ENCODE measurements around the gene TXNDC11.
"Not testable (repeated sequence)": the region's sequence is repeated elsewhere in the genome, so short reads cannot be mapped to it uniquely, and the experiment has no call there.

Gene TXNDC11

GRCh38 chr16:11742536-11743307 lies at the start of gene TXNDC11:
Gene TXNDC11, minus strand, starts transcription at chr16:11742857. Its CDS starts 127 bp downstream, at chr16:11742730.
- H3K9ac ChIP-seq (ENCODE audit: insufficient read length, low read depth) = peak within 1 kb of the TSS; percentile 96
- peak; percentile 97 for DNase-seq (ENCODE audit: low read depth, low spot score)
- H3K9me3 ChIP-seq (ENCODE audit: insufficient read depth, low read length) = no peaks in the 10 kb centered on the region
- no peaks in the 10 kb centered on the region for H3K27me3 ChIP-seq (ENCODE audit: insufficient read depth, insufficient read length)
- TF ChIP-seq YY1 (IDR thresholded peaks at IDR 0.05; ENCODE audit: insufficient read depth, insufficient read length) = no peak
- TF ChIP-seq ZNF274 (IDR thresholded peaks at IDR 0.05; ENCODE audit: low read depth, low read length) = no peak
- TF ChIP-seq SUZ12 (IDR thresholded peaks at IDR 0.05; ENCODE audit: extremely low read depth, insufficient read depth, insufficient read length) = no peak
- H3K4me1 ChIP-seq (ENCODE audit: insufficient read depth, insufficient read length) = peaks cover 7% of the 10 kb centered on the region
- peaks cover 4% of the 10 kb centered on the region for H3K36me3 ChIP-seq (ENCODE audit: insufficient read depth, insufficient read length, low read length)
- H3K4me3 ChIP-seq (ENCODE audit: insufficient read length, low read depth) = peak within 1 kb of the TSS; percentile 93

- Histone ChIP-seq H3K36me3 (ENCODE audit: insufficient read depth, insufficient read length, low read length) (peaks cover 47% of the 10 kb centered on the region), H3K4me1 (ENCODE audit: insufficient read depth, insufficient read length) (peaks cover 5% of the 10 kb centered on the region), H3K9ac (ENCODE audit: insufficient read length, low read depth) (no peak overlapping the region), H3K4me3 (ENCODE audit: insufficient read length, low read depth) (no peak overlapping the region), H3K27me3 (ENCODE audit: insufficient read depth, insufficient read length) (no peaks in the 10 kb centered on the region), H3K9me3 (ENCODE audit: insufficient read depth, low read length) (no peaks in the 10 kb centered on the region)
- TF ChIP-seq SUZ12 (IDR thresholded peaks at IDR 0.05; ENCODE audit: extremely low read depth, insufficient read depth, insufficient read length) (no peak), YY1 (IDR thresholded peaks at IDR 0.05; ENCODE audit: insufficient read depth, insufficient read length) (no peak), ZNF274 (IDR thresholded peaks at IDR 0.05; ENCODE audit: low read depth, low read length) (no peak)
- no peak for DNase-seq (ENCODE audit: low read depth, low spot score)
Observed at GRCh38 chr16:11791144-11791828, 48.6 kb upstream of the TXNDC11 start.

GRCh38 chr16:11788914-11789313 lies 46.3 kb upstream of the TXNDC11 start:
- peaks cover 28% of the 10 kb centered on the region for H3K36me3 ChIP-seq (ENCODE audit: insufficient read depth, insufficient read length, low read length)
- DNase-seq (ENCODE audit: low read depth, low spot score) = no peak
- H3K27me3 ChIP-seq (ENCODE audit: insufficient read depth, insufficient read length) = no peaks in the 10 kb centered on the region
- H3K9ac ChIP-seq (ENCODE audit: insufficient read length, low read depth) = no peak overlapping the region
- TF ChIP-seq ZNF274 (IDR thresholded peaks at IDR 0.05; ENCODE audit: low read depth, low read length) (no peak), SUZ12 (IDR thresholded peaks at IDR 0.05; ENCODE audit: extremely low read depth, insufficient read depth, insufficient read length) (no peak), YY1 (IDR thresholded peaks at IDR 0.05; ENCODE audit: insufficient read depth, insufficient read length) (no peak)
- no peak overlapping the region for H3K4me3 ChIP-seq (ENCODE audit: insufficient read length, low read depth)
- H3K4me1 ChIP-seq (ENCODE audit: insufficient read depth, insufficient read length) = peaks cover 5% of the 10 kb centered on the region
- H3K9me3 ChIP-seq (ENCODE audit: insufficient read depth, low read length) = no peaks in the 10 kb centered on the region

GRCh38 chr16:11784980-11785599 lies 42.4 kb upstream of the TXNDC11 start:
- not testable (repeated sequence) for H3K4me3 ChIP-seq (ENCODE audit: insufficient read length, low read depth); DNase-seq (ENCODE audit: low read depth, low spot score); H3K27me3 ChIP-seq (ENCODE audit: insufficient read depth, insufficient read length); H3K9me3 ChIP-seq (ENCODE audit: insufficient read depth, low read length); H3K4me1 ChIP-seq (ENCODE audit: insufficient read depth, insufficient read length); H3K9ac ChIP-seq (ENCODE audit: insufficient read length, low read depth)
- H3K36me3 ChIP-seq (ENCODE audit: insufficient read depth, insufficient read length, low read length) = peaks cover 28% of the 10 kb centered on the region

- H3K27me3 ChIP-seq (ENCODE audit: insufficient read depth, insufficient read length); H3K4me1 ChIP-seq (ENCODE audit: insufficient read depth, insufficient read length); DNase-seq (ENCODE audit: low read depth, low spot score); H3K4me3 ChIP-seq (ENCODE audit: insufficient read length, low read depth); H3K9ac ChIP-seq (ENCODE audit: insufficient read length, low read depth); H3K9me3 ChIP-seq (ENCODE audit: insufficient read depth, low read length): not testable (repeated sequence)
- peaks cover 27% of the 10 kb centered on the region for H3K36me3 ChIP-seq (ENCODE audit: insufficient read depth, insufficient read length, low read length)
Observed at GRCh38 chr16:11784381-11784780, 41.7 kb upstream of the TXNDC11 start.

GRCh38 chr16:11784038-11784369 lies 41.3 kb upstream of the TXNDC11 start:
- peaks cover 5% of the 10 kb centered on the region for H3K4me1 ChIP-seq (ENCODE audit: insufficient read depth, insufficient read length)
- no peak overlapping the region for H3K4me3 ChIP-seq (ENCODE audit: insufficient read length, low read depth)
- TF ChIP-seq YY1 (IDR thresholded peaks at IDR 0.05; ENCODE audit: insufficient read depth, insufficient read length) = no peak
- TF ChIP-seq ZNF274 (IDR thresholded peaks at IDR 0.05; ENCODE audit: low read depth, low read length) = no peak
- TF ChIP-seq SUZ12 (IDR thresholded peaks at IDR 0.05; ENCODE audit: extremely low read depth, insufficient read depth, insufficient read length) = no peak
- H3K36me3 ChIP-seq (ENCODE audit: insufficient read depth, insufficient read length, low read length) = peaks cover 29% of the 10 kb centered on the region
- H3K27me3 ChIP-seq (ENCODE audit: insufficient read depth, insufficient read length) = no peaks in the 10 kb centered on the region
- no peak for DNase-seq (ENCODE audit: low read depth, low spot score)
- H3K9me3 ChIP-seq (ENCODE audit: insufficient read depth, low read length) = no peaks in the 10 kb centered on the region
- H3K9ac ChIP-seq (ENCODE audit: insufficient read length, low read depth) = no peak overlapping the region

GRCh38 chr16:11783319-11784037 lies 40.8 kb upstream of the TXNDC11 start:
- no peak overlapping the region for H3K4me3 ChIP-seq (ENCODE audit: insufficient read length, low read depth)
- H3K36me3 ChIP-seq (ENCODE audit: insufficient read depth, insufficient read length, low read length) = peaks cover 34% of the 10 kb centered on the region
- peaks cover 3% of the 10 kb centered on the region for H3K4me1 ChIP-seq (ENCODE audit: insufficient read depth, insufficient read length)
- no peaks in the 10 kb centered on the region for H3K27me3 ChIP-seq (ENCODE audit: insufficient read depth, insufficient read length)
- no peaks in the 10 kb centered on the region for H3K9me3 ChIP-seq (ENCODE audit: insufficient read depth, low read length)
- no peak overlapping the region for H3K9ac ChIP-seq (ENCODE audit: insufficient read length, low read depth)
- DNase-seq (ENCODE audit: low read depth, low spot score) = no peak
- TF ChIP-seq YY1 (IDR thresholded peaks at IDR 0.05; ENCODE audit: insufficient read depth, insufficient read length) (no peak), ZNF274 (IDR thresholded peaks at IDR 0.05; ENCODE audit: low read depth, low read length) (no peak), SUZ12 (IDR thresholded peaks at IDR 0.05; ENCODE audit: extremely low read depth, insufficient read depth, insufficient read length) (no peak)
